Upper lobe of right lung (tissue), 1 donor: ENCODE results near the gene TRIP13. TPM values are rescaled to one million over a fixed set of nuclear protein-coding genes. Genes with fewer than 3 reads are reported as not detected.

Experiments used
- ATAC-seq: fragments of 200-7000 bp; cut with Tn5 transposase; one replicate; pipeline ENCODE4 v1.9.1; 2020; ENCODE audit warnings: mild to moderate bottlenecking, moderate library complexity
- DNase-seq: peaks from one replicate; pipeline ENCODE4 v3.0.0-alpha.2; 2020
- H3K27ac ChIP-seq: fragments of 200-600 bp; one replicate; pipeline ENCODE4 v1.8.0; 2022
- H3K27me3 ChIP-seq: fragments of 200-600 bp; one replicate; pipeline ENCODE4 v1.8.0; 2022; ENCODE audit warnings: mild to moderate bottlenecking
- H3K36me3 ChIP-seq: fragments of 200-600 bp; one replicate; pipeline ENCODE4 v1.8.0; 2022
- H3K4me1 ChIP-seq: fragments of 200-600 bp; one replicate; pipeline ENCODE4 v1.8.0; 2022
- H3K4me3 ChIP-seq: fragments of 200-600 bp; one replicate; pipeline ENCODE4 v1.8.0; 2022; ENCODE audit warnings: mild to moderate bottlenecking
- H3K9me3 ChIP-seq: fragments of 200-600 bp; one replicate; pipeline ENCODE4 v1.8.0; 2022
- intact Hi-C: fragments of 100-400 bp; cut with DNase I; formaldehyde crosslinking; loops from one replicate; pipeline ENCODE4 v1.11.0; 2022
- total RNA-seq: library from RNA; stranded (reverse); fragmentation: NEBNext Ultra II Directional; extraction: Animal tissue kit (Norgen Biotek cat#: 25700); gene quantifications from one replicate; pipeline ENCODE4 v1.2.1, GENCODE V29; 2021
- TF ChIP-seq, protein P1 (sequence below): fragments of 200-600 bp; IDR thresholded peaks from one replicate; pipeline ENCODE4 v1.8.0; 2022; ENCODE audit warnings: antibody characterized with exemption
- donor health status: DM: no; HTN: yes; CAD: no; lungs with severe emphysema.

The TRIP13 gene
- total RNA-seq, 1 donor from 2014 or later, result 0.81 TPM

DNA sequence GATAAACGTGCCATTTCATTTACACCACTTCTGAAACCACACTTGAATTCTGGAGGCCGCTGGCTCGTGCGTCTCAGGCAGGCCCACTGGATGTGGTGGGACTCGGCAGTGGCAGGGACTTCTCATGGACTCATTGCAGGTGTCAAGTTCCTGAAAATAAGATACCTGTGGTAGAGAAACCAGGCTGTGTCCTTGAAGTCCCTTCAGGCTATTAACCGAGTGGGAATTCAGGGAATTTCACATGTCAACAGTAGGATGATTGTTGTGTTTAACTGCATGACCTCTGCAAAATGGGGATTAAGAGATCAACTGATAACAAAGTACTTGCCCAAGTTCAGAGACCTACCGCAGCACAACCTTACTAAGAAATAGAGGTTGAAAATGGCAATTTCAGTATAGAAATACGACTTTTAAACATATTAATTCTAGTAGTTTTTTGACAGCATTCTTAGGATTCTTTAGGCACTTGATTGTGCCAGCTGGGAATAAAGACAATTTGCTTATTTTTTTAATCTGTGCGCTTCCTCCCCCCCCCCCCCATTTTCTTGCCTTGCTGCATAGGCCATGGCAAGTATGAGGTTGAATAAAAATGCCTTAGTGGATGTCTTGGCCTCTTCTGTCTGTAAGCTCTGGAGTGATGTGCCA lies 26.8 kb downstream of the TRIP13 start:
- no peaks in the 10 kb centered on the region for H3K36me3 ChIP-seq
- H3K27ac ChIP-seq, result no peak overlapping the region
- no peak overlapping the region for H3K4me3 ChIP-seq
- ATAC-seq, result no peak
- TF ChIP-seq, protein P1, sequence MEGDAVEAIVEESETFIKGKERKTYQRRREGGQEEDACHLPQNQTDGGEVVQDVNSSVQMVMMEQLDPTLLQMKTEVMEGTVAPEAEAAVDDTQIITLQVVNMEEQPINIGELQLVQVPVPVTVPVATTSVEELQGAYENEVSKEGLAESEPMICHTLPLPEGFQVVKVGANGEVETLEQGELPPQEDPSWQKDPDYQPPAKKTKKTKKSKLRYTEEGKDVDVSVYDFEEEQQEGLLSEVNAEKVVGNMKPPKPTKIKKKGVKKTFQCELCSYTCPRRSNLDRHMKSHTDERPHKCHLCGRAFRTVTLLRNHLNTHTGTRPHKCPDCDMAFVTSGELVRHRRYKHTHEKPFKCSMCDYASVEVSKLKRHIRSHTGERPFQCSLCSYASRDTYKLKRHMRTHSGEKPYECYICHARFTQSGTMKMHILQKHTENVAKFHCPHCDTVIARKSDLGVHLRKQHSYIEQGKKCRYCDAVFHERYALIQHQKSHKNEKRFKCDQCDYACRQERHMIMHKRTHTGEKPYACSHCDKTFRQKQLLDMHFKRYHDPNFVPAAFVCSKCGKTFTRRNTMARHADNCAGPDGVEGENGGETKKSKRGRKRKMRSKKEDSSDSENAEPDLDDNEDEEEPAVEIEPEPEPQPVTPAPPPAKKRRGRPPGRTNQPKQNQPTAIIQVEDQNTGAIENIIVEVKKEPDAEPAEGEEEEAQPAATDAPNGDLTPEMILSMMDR, result no peak
- no peaks in the 10 kb centered on the region for H3K4me1 ChIP-seq
- H3K9me3 ChIP-seq, result no peaks in the 10 kb centered on the region
- no peaks in the 10 kb centered on the region for H3K27me3 ChIP-seq
- intact Hi-C loops, result no loop called here
- no peak for DNase-seq

DNA sequence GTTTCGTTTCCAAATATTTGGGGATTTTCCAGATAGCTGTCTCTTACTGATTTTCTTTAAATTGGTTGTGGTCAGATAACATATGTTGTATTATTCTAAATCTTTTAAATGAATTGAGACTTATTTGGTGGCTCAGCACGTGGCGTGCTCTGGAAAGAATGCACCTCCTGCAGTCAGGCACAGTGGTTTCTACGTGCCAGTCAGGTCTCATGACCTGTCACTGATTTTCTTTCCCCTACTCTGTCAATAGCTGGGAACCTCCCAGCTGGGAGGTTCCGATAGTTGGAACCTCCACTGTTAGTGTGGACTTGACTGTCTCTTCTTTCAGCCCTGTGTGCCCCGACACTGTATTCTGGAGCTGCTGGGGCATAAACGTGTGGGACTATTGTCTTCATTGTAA lies 27.6 kb downstream of the TRIP13 start:
- no peak for ATAC-seq
- DNase-seq, result no peak
- TF ChIP-seq, protein P1, result no peak
- intact Hi-C loops, result loop anchor here (10.0 kb wide), 1 partner anchor 254 kb away; no protein-coding TSS in a partner anchor
- H3K27me3 ChIP-seq, result peaks cover 4% of the 10 kb centered on the region
- H3K4me3 ChIP-seq, result no peak overlapping the region
- H3K36me3 ChIP-seq, result no peaks in the 10 kb centered on the region
- no peaks in the 10 kb centered on the region for H3K4me1 ChIP-seq
- H3K9me3 ChIP-seq, result no peaks in the 10 kb centered on the region
- H3K27ac ChIP-seq, result no peak overlapping the region

DNA sequence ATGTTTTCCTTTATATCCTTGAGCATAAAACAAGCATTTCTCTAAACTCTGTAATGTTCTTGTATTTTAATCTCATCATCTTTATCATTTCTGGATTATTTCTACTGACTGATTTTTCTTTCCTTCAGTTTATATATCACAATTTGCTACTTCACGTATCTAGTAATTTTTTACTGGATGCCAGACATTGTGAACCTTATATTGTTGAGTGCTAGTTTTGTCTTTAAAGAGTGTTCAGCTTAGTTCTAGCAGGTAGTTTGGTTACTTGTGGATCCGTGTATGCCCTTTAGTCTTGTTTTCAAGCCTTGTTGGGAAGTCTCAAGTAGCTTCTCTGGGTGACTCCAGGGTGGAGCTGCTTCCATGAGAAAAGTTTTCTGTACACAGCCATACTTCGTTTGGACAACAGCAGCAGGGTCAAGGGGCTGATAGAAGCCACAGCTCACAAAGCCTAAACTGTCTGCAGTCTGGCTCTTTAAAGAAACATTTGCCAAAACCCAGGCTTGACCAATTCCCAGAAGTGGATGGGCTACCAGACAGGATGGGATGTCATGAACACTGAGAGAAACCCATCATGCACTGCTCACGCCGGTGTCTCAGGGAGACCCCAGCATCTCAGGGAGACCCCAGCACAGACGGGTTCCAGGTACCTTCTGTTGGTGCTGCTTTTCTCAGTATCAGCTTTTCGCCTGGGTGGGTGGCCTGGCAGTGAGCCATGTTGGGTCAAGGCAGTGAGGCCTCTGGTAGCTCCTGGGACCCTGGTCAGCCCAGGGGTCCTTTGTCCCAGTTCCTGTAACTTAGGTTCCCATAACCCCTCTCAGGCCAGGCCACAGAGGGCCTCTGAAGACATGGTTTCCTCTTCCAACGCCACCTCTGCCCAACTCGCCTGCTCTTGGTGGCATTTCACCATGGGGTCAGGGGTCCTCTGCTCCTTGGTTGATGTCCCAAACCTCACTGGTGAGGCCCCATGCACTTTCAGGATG lies 29.1 kb downstream of the TRIP13 start:
- TF ChIP-seq, protein P1, result no peak
- H3K4me3 ChIP-seq, result no peak overlapping the region
- no peak for ATAC-seq
- no peak for DNase-seq
- H3K9me3 ChIP-seq, result no peaks in the 10 kb centered on the region
- no peaks in the 10 kb centered on the region for H3K36me3 ChIP-seq
- no peak overlapping the region for H3K27ac ChIP-seq
- intact Hi-C loops, result loop anchor here (10.0 kb wide), 1 partner anchor 253 kb away; no protein-coding TSS in a partner anchor
- H3K4me1 ChIP-seq, result peaks cover 9% of the 10 kb centered on the region
- peaks cover 16% of the 10 kb centered on the region for H3K27me3 ChIP-seq

DNA sequence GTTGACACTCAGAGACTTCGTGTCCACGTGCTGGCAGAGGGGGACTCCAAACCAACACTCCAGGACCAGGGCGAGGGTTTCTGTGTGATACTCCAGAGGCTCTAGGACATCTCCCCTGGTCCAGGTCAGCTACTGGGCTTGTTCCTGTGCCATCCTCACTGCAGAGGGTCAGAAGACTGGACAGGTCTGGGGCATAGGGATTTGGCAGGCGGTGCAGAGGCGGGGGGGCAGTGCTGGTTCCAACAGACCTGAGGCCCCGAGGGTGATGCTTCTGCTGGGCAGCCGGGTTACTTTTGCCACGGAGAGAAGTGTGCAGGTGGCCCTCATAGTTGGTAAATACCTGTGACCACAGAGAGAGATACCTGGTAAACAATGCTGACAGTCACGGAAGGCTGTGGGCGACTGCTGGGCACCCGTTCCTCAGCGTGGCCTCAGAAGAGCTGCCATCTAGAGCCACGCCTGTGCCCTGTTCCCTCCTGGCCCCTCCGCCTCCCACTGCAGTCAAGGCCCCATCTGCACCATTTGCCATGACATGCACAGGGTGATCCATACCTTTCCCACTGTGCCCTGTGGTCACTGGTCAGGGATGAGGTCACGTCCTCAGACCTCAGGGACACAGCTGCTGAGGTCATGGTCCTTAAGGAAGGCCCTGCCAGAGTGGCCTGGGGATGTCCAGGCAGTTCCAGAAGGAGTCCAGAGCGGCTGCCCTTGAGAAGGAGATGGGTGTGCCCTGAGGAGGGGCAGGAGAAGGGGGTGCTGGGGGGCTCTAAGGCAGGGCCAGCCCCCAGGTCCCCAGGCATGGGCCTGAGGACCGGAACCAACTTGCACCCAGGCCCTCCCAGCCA lies 30.0 kb downstream of the TRIP13 start:
- DNase-seq (no peak), ATAC-seq (peak; percentile 3)
- Histone ChIP-seq H3K27ac (no peak overlapping the region), H3K27me3 (peaks cover 19% of the 10 kb centered on the region), H3K4me3 (no peak overlapping the region), H3K4me1 (peaks cover 13% of the 10 kb centered on the region), H3K9me3 (no peaks in the 10 kb centered on the region), H3K36me3 (no peaks in the 10 kb centered on the region)
- TF ChIP-seq, protein P1, result no peak
- intact Hi-C loops, result loop anchor here (10.0 kb wide), 1 partner anchor 252 kb away; no protein-coding TSS in a partner anchor

DNA sequence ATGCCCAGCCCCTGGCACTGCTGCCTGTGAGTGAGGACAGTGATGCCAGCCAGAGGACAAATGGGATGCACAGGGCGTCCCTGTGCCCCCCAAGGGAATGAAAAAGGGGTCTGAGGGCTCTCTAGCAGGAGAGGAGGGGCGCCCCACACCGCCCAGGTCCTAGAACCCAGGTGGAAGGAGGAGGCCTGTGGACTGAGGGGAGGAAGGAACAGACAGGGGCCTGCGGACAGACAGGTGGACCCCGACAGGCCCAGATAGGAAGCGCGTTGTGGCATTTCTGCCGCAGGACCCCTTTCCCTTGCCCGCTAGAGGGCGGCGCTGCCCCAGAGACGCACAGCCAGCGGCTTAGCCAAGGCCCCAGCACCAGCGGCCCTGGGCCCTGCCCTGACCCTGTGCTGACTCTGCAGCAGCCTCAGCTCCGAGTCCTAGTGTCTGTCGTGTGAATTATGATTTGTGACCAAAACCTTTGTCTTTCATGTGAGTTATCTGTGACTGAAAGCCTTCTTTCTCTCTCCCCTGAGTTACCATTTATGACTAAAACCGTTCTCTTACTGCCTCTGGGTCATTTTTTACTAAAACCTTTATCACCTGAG lies 30.7 kb downstream of the TRIP13 start:
- peak; percentile 89 for DNase-seq
- no peak overlapping the region for H3K4me3 ChIP-seq
- peaks cover 19% of the 10 kb centered on the region for H3K27me3 ChIP-seq
- intact Hi-C loops, result loop anchor here (10.0 kb wide), 1 partner anchor 251 kb away; no protein-coding TSS in a partner anchor
- peak; percentile 92 for ATAC-seq
- peaks cover 13% of the 10 kb centered on the region for H3K4me1 ChIP-seq
- TF ChIP-seq, protein P1, result peak; percentile 87
- H3K27ac ChIP-seq, result no peak overlapping the region
- no peaks in the 10 kb centered on the region for H3K9me3 ChIP-seq
- H3K36me3 ChIP-seq, result no peaks in the 10 kb centered on the region
